ENCODE data around the gene DYNLT4. TPM values are rescaled to one million over a fixed set of nuclear protein-coding genes. Genes with fewer than 3 reads are reported as not detected.

Gene DYNLT4
- total and polyA plus RNA-seq, 2 of the 13 experiments (the other 11 are each of a cell fraction or from before 2014, with no cell fraction given) = 0.77 TPM; not detected in 1

GRCh38 chr1:44808938-44809917 lies 2.1 kb upstream of the DYNLT4 start (continued):
- TF ChIP-seq CBX2 (IDR thresholded peaks at IDR 0.05; ENCODE audit: low read depth, low read length) (no peak), CBX2 (CRISPR knock-in tag; IDR thresholded peaks at IDR 0.05; ENCODE audit: low read depth) (no peak), ZNF382 (CRISPR knock-in tag; IDR thresholded peaks at IDR 0.05; ENCODE audit: borderline replicate concordance) (no peak), ZBTB49 (CRISPR knock-in tag; IDR thresholded peaks at IDR 0.05; ENCODE audit: borderline replicate concordance) (no peak), TBL1XR1 (IDR thresholded peaks at IDR 0.05; ENCODE audit: borderline replicate concordance, low read length, partially characterized antibody) (no peak), ZNF317 (CRISPR knock-in tag; IDR thresholded peaks at IDR 0.05) (no peak), TBX2 (CRISPR knock-in tag; IDR thresholded peaks at IDR 0.05; ENCODE audit: borderline replicate concordance) (peak; percentile 46), MBD4 (IDR thresholded peaks at IDR 0.05; ENCODE audit: borderline replicate concordance, low read length) (no peak), SRSF9 (IDR thresholded peaks at IDR 0.05; ENCODE audit: borderline replicate concordance, insufficient read depth, low read depth, low read length, poor library complexity, severe bottlenecking) (no peak), ZFX (CRISPR knock-in tag; IDR thresholded peaks at IDR 0.05; ENCODE audit: low read depth) (0 out of 2 replicates have a peak, but pooled peaks have one; percentile 43), ZNF891 (CRISPR knock-in tag; IDR thresholded peaks at IDR 0.05) (no peak), POLR2AphosphoS5 (IDR thresholded peaks at IDR 0.05; ENCODE audit: low read depth, low read length) (peak; percentile 55), KLF13 (CRISPR knock-in tag; IDR thresholded peaks at IDR 0.05) (no peak)
- TF ChIP-seq, protein P1, sequence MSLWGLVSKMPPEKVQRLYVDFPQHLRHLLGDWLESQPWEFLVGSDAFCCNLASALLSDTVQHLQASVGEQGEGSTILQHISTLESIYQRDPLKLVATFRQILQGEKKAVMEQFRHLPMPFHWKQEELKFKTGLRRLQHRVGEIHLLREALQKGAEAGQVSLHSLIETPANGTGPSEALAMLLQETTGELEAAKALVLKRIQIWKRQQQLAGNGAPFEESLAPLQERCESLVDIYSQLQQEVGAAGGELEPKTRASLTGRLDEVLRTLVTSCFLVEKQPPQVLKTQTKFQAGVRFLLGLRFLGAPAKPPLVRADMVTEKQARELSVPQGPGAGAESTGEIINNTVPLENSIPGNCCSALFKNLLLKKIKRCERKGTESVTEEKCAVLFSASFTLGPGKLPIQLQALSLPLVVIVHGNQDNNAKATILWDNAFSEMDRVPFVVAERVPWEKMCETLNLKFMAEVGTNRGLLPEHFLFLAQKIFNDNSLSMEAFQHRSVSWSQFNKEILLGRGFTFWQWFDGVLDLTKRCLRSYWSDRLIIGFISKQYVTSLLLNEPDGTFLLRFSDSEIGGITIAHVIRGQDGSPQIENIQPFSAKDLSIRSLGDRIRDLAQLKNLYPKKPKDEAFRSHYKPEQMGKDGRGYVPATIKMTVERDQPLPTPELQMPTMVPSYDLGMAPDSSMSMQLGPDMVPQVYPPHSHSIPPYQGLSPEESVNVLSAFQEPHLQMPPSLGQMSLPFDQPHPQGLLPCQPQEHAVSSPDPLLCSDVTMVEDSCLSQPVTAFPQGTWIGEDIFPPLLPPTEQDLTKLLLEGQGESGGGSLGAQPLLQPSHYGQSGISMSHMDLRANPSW (CRISPR knock-in tag; IDR thresholded peaks at IDR 0.05; ENCODE audit: borderline replicate concordance) = no peak
- TF ChIP-seq, protein P2, sequence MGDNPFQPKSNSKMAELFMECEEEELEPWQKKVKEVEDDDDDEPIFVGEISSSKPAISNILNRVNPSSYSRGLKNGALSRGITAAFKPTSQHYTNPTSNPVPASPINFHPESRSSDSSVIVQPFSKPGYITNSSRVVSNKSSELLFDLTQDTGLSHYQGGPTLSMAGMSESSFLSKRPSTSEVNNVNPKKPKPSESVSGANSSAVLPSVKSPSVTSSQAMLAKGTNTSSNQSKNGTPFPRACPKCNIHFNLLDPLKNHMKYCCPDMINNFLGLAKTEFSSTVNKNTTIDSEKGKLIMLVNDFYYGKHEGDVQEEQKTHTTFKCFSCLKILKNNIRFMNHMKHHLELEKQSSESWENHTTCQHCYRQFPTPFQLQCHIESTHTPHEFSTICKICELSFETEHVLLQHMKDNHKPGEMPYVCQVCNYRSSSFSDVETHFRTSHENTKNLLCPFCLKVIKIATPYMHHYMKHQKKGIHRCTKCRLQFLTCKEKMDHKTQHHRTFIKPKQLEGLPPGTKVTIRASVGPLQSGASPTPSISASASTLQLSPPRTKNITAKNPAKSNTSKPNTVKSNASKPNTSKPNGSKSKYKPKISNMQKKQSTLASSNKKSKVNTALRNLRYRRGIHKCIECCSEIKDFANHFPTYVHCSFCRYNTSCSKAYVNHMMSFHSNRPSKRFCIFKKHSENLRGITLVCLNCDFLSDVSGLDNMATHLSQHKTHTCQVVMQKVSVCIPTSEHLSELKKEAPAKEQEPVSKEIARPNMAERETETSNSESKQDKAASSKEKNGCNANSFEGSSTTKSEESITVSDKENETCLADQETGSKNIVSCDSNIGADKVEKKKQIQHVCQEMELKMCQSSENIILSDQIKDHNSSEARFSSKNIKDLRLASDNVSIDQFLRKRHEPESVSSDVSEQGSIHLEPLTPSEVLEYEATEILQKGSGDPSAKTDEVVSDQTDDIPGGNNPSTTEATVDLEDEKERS (CRISPR knock-in tag; IDR thresholded peaks at IDR 0.05) = no peak
- TF ChIP-seq, protein P3, sequence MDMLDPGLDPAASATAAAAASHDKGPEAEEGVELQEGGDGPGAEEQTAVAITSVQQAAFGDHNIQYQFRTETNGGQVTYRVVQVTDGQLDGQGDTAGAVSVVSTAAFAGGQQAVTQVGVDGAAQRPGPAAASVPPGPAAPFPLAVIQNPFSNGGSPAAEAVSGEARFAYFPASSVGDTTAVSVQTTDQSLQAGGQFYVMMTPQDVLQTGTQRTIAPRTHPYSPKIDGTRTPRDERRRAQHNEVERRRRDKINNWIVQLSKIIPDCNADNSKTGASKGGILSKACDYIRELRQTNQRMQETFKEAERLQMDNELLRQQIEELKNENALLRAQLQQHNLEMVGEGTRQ (IDR thresholded peaks at IDR 0.05; ENCODE audit: low read depth, low read length) = no peak
- TF ChIP-seq, protein P3 (CRISPR knock-in tag; IDR thresholded peaks at IDR 0.05; ENCODE audit: borderline replicate concordance) = no peak
